ENCODE measurements around the gene LDLRAD4.
"Not testable (repeated sequence)": the region's sequence is repeated elsewhere in the genome, so short reads cannot be mapped to it uniquely, and the experiment has no call there.

LDLRAD4 gene

GRCh38 chr18:13253786-13254688 lies 35.5 kb downstream of the LDLRAD4 start:
- DNase-seq = no peak

- no peak for DNase-seq
These were observed 36.7 kb downstream of the LDLRAD4 start for GRCh38 chr18:13254971-13255927.

GRCh38 chr18:13256444-13257305 lies 38.1 kb downstream of the LDLRAD4 start:
- DNase-seq = no peak

- DNase-seq = no peak
These were observed 38.9 kb downstream of the LDLRAD4 start for GRCh38 chr18:13257361-13257980.

GRCh38 chr18:13258921-13259320 lies 40.4 kb downstream of the LDLRAD4 start:
- DNase-seq = no peak

- DNase-seq = no peak
These were observed 41.1 kb downstream of the LDLRAD4 start for GRCh38 chr18:13259701-13260100.

- DNase-seq = no peak
These were observed 41.8 kb downstream of the LDLRAD4 start for GRCh38 chr18:13260197-13260934.

GRCh38 chr18:13260935-13261640 lies 42.5 kb downstream of the LDLRAD4 start:
- no peak for DNase-seq

- DNase-seq = no peak
These were observed 43.2 kb downstream of the LDLRAD4 start for GRCh38 chr18:13261661-13262357.

- not testable (repeated sequence) for DNase-seq
These were observed 43.8 kb downstream of the LDLRAD4 start for GRCh38 chr18:13262358-13262680.

GRCh38 chr18:13262839-13263691 lies 44.5 kb downstream of the LDLRAD4 start:
- DNase-seq = no peak

GRCh38 chr18:13264091-13265007 lies 45.8 kb downstream of the LDLRAD4 start:
- no peak for DNase-seq

GRCh38 chr18:13265008-13265910 lies 46.7 kb downstream of the LDLRAD4 start:
- DNase-seq = no peak

GRCh38 chr18:13265911-13266217 lies 47.3 kb downstream of the LDLRAD4 start:
- DNase-seq = no peak

- DNase-seq = no peak
These were observed 47.9 kb downstream of the LDLRAD4 start for GRCh38 chr18:13266218-13267100.

- DNase-seq = no peak
These were observed 48.9 kb downstream of the LDLRAD4 start for GRCh38 chr18:13267431-13267873.
